NCI-H187 (cell line): Measurements from ENCODE around the gene MRPS7.
"Not testable (repeated sequence)": the region's sequence is repeated elsewhere in the genome, so short reads cannot be mapped to it uniquely, and the experiment has no call there.

ENCODE experiments used
- DNase-seq, 2 experiments: peaks; one replicate each; lab custom pipeline; 2025; lab: John Stamatoyannopoulos, UW

Gene MRPS7

DNA sequence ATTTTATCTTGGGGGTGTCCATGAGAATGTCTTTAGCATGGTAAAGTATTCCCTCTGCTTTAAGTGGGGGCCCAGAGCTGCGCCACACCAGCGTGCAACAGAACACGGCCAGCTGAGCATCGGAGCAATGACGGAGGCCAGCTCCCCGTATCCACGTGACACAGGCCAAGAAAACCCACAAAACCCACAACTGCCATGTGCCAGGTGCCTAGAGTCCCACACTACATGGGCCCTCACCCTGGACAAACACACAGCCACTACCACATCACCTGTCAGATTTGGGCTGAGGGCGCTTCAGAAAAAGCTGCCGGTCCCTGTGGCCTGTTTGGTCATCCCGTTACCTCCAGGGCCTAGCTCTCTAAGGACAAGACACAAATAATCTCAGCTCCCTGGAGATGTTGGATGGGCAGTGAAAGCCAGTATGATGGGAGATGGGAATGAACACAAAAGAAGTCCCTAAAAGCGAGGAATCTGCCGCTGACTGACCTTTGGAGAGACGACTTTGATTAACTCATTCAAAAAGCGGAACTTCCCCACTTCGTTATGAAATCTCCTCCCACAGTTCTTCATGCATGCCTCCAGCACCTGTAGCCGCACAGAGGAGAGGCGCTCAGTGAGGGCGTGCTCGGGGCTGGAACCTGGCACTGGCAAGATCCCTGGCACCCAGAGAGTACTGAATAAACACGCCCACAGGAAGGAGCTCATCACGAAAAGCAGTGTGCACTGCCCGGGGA is 17.4 kb upstream of the MRPS7 start:
- no peak for DNase-seq

DNA sequence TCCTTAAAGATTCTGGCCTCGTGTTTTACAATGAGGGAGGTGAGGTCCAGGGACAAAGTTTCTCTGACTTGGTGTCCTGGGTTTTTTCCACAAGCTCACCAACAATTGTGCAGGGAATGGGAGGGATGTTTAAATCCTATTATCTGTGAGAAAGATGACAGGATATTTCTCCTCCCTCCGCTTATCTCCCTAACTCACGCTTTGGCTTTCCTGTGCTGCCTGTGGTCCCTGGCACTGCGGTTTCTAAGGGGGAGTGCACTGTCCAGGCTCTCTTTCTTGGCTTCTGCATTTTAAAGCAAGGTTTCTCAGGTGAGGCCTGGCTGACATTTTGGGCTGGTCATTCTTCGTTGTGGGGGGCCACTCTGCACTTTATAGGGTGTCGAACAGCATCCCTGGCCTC is 16.7 kb upstream of the MRPS7 start:
- no peak for DNase-seq

DNA sequence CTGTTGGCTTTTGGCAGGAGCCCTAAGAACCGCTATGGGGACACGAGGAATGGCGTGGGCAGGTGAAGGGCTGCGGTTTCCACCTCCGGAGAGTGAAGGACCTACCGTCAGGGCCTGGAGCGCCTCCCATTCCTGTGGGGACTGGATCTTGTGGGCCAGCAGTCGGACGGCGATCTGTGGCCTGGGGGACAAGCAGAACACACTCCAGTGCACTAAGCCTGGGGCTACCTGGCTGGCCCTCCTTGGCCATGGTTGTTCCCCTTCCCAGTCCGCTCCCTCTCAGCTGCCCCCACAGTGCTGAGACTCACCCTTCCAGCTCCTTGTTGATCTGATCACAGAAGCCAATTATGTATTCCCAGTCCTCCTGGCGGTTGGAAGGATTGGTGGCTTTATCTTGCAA is 15.3 kb upstream of the MRPS7 start:
- DNase-seq = no peak

DNA sequence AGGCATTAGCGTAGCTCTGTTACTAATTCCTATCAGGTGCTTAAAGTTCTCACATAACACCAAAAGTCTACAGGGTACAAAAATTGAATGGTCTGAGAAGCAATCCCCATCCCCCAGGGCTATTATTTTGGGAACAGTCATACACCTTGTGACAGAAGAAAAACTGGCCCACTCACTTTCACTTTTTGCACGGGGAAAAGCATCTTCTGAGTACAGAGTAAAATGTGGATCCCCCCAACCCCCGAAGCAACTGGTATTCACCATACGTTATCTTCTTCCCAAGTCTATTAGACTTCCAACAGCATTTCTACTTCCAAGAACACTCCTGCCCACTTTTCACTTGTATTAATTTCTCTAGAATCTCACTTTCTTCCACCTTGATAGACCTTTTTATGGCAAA is 12.1 kb upstream of the MRPS7 start:
- DNase-seq = no peak

- DNase-seq = no peak
Observed at GRCh38 chr17:75250009-75250471, 11.6 kb upstream of the MRPS7 start.

- DNase-seq = no peak
Observed at GRCh38 chr17:75252039-75252816, 9.5 kb upstream of the MRPS7 start.

DNA sequence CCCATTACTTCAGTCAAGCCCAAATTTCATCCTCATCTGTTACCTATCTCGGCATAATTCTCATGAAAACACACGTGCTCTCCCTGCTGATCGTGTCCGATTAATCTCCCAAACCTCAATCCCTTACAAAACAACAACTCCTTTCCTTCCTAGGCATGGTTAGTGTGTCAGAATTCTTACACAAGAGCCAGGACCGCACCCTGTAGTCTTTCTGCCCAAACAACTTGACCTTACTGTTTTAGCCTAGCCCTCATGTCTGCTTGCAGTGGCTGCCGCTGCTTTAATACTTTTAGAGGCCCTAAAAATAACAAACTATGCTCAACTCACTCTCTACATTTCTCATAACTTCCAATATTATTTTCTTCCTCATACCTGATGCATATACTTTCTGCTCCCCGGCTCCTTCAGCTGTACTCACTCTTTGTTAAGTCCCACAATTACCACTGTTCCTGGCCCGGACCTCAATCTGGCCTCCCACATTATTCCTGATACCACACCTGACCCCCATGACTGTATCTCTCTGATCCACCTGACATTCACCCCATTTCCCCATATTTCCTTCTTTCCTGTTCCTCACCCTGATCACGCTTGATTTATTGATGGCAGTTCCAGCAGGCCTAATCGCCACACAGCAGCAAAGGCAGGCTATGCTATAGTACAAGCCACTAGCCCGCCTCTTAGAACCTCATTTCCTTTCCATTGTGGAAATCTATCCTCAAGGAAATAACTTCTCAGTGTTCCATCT is 5.6 kb upstream of the MRPS7 start:
- not testable (repeated sequence) for DNase-seq

- not testable (repeated sequence) for DNase-seq
Observed at GRCh38 chr17:75257228-75257627, 4.5 kb upstream of the MRPS7 start.

DNA sequence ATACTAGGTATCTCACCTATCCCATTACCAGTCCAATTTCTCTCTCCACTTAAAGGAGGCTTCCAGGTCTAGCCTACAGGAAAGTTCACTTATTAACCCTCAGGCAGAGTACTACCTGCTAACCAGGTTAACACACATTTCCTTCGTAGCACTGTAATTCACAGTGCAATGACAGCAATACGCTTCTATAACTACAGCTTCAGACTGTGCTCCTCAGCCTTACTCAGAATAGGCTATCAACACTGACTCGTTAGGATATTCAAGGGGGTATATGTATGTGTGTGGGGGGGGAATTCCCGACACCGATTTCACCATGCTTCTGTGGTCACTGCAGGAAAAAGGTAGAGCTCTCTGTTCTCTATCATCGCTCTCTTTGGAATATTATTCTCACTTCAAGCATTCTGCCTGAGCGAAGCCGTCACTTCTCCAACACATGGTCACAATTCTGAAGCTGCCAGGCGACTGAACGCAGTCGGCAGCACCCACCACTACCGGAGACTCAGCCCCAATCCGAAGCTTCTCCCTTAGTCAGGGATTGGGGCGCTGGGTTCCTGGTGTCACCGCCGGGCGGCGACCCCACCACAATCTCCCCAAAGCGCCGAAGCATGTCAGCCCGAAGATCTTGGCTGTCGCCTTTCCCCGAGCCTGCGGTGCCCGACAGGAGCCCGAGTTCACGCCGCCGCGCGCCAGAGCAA is 891 bp upstream of the MRPS7 start:
- no peak for DNase-seq

DNA sequence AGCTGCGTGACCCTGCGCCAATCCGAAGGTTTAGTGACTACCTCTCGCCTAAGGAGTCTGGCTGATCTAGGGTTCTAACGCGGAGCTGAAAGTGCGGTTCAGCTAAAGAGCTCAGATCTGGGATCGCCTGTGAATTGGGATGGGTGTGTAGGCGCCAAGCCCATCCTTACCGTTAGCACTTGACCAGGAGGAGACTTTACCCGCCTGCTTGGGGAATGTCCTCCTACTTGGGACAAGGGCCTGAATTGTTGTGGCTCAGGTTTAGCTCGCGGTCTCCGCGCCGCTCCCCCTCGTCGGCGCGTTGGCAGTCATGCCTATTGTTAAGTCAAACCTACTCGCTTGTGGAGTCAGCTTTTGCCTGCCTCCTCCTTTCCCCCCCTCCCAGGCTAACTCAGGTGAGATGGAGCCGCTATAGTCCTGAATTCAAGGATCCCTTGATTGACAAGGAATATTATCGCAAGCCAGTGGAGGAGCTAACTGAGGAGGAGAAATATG is 480 bp downstream of the MRPS7 start:
- no peak for DNase-seq

DNA sequence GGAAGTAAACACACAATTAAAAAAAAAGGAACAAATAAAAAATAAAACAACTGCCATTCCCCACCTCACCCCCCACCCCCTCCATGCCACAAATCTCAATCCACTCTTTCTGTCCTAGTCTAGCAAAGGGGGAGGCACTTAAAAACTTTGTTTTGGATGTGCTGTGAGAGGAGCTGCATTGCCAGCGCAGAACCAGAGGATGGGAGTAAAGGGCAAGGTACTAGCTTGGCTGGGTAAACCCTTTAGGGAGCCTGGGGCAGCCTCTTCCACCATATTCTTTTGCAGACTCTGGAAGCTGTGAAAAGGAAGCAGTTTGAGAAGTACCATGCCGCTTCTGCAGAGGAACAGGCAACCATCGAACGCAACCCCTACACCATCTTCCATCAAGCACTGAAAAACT is 1.4 kb downstream of the MRPS7 start:
- DNase-seq = no peak

DNA sequence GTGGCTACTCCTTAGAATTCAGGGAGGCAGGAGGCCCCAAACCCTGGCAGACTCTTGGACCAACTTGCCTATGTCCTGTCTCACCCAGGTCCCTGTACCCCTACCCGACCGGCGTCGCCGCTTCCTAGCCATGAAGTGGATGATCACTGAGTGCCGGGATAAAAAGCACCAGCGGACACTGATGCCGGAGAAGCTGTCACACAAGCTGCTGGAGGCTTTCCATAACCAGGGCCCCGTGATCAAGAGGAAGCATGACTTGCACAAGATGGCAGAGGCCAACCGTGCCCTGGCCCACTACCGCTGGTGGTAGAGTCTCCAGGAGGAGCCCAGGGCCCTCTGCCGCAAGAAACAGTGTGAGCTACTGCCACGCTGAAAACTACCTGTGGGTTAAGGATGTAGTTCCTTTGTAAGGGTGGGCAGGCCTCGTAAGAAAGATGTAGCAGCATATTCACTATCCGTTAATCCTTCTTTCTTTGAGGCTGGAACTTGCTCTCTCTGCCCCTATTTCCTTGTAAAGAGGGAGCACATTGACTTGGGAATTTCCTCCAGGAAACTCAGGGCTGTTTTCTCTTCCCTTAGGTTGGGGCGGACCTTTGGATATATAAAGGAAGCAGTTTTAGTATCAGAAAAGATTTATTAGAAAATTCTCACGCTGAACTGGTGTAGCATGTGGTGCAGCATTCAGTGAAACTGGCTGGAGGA is 4.1 kb downstream of the MRPS7 start:
- DNase-seq = no peak

GRCh38 chr17:75266316-75267152 is 4.9 kb downstream of the MRPS7 start:
- no peak for DNase-seq

DNA sequence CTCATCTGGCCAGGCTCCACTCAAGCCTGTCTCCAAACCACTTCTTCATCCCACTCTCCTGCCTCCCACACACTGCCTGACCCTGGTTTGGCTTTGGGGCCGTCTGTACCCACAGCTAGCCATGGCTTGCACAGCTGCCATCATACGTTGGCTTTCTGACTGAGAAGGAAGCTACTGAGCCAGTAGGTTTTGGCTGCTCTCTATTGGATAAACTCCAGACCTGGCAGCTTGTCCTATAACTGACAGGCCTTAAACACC is 5.4 kb downstream of the MRPS7 start:
- DNase-seq = no peak

DNA sequence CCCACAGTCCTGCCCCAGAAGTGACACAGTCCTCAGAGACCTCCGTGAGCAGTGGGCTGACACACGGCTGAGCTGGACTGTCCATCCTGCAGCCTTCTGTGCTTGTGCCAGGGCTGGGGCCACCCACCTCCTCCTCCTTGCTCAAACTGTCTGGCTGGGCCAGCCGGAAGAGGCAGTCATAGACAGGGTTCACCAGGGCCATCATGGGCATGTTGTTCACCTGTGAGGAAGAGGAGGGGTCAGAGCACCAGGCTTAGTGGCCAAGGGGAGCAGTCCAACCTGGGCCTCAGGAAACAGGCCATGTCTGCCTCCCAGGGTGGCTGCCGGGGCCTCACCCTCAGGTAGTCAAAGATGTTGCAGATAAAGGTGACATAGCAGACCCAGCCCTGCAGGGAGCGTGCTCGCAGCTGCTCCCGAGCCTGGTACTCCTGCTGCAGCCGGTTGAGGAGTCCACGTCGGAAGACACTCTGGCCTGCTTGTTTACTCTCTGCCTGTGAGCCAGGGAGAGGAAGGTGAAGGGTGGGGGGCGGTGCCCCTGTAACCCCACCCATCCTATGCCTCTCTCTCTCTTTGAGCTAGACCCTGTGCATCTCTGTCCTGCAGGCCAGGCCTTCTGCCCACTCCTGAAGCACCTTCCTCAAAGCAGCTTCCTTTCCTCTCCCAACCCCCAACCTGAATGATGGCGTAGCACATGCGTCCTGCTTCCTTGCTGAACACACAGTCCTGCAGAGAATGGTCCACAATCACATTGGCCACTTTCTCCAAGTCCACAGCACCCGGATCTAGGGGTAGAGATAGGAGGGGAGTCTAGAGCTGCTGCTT is 5.9 kb downstream of the MRPS7 start:
- no peak for DNase-seq

DNA sequence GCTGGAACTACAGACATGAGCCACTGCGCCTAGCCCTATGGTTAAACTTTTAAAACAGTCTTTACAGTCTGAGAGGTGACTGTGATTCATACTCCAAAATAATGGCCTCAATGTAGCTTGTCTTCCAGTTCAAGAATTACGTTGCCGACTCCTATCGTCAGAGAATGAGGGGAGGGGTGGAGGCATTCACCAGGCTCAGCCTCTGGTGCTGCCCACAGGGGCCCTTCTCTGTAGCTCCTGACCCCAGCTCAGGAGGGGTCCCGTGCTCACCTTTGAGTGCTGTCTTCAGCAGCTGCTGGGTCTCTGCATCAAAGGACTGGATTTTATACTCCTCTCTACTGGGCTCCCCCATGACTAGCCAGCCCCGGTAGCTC is 8.2 kb downstream of the MRPS7 start:
- no peak for DNase-seq

GRCh38 chr17:75270218-75270965 is 8.7 kb downstream of the MRPS7 start:
- DNase-seq = peak in 1 of 2 experiments; percentile 29

- peak in 1 of 2 experiments; percentile 30 for DNase-seq
Observed at GRCh38 chr17:75270966-75271232, 9.2 kb downstream of the MRPS7 start, which contains the start of gene MIF4GD. Gene MIF4GD, minus strand, starts transcription at chr17:75271231. Its CDS starts 1,036 bp downstream, at chr17:75270195.
